ENCODE results near the gene NTNG1.

- TF ChIP-seq POLR2A (IDR thresholded peaks at IDR 0.05; ENCODE audit: low read depth, low read length) = no peak
- no peak for TF ChIP-seq POLR2AphosphoS5 (IDR thresholded peaks at IDR 0.05; ENCODE audit: low read depth, low read length)
Measured at GRCh38 chr1:107523061-107523460, 382.2 kb downstream of the NTNG1 start.
